Lung (tissue), 12 donors: ENCODE results near the gene TMEM37. TPM values are rescaled to one million over a fixed set of nuclear protein-coding genes. Genes with fewer than 3 reads are reported as not detected.

Experiments used
- ATAC-seq: fragments of 200-7000 bp; cut with Tn5 transposase; one replicate; pipeline ENCODE4 v1.9.1; 2020; ENCODE audit warnings: moderate number of reproducible peaks; ENCODE audit not compliant: insufficient read depth, low FRiP score
- DNase-seq, 3 donors: peaks; one replicate each; pipeline ENCODE4 v3.0.0-alpha.2; 2013 to 2017
- H3K27ac ChIP-seq, 2 donors: one replicate each; pipeline ENCODE4 v1.5.1; 2013; ENCODE audit warnings: mild to moderate bottlenecking in 2 of 2, moderate library complexity in 2 of 2, control low read depth in 1 of 2, inconsistent platforms in 1 of 2, low read depth in 1 of 2, low read length in 1 of 2
- H3K27me3 ChIP-seq, 3 donors: one replicate each; pipeline ENCODE4 v1.5.1; 2013; ENCODE audit warnings: low read length in 2 of 3; ENCODE audit not compliant: control insufficient read depth in 3 of 3, insufficient read depth in 3 of 3
- H3K36me3 ChIP-seq, 4 donors: one replicate each; pipeline ENCODE4 v1.5.1; 2013; ENCODE audit warnings: low read length in 4 of 4, mild to moderate bottlenecking in 1 of 4, moderate library complexity in 1 of 4; ENCODE audit not compliant: control insufficient read depth in 4 of 4, insufficient read depth in 4 of 4
- H3K4me1 ChIP-seq, 5 donors: one replicate each; pipeline ENCODE4 v1.5.1; 2013; ENCODE audit warnings: low read length in 5 of 5, mild to moderate bottlenecking in 2 of 5, moderate library complexity in 1 of 5; ENCODE audit not compliant: control insufficient read depth in 5 of 5, insufficient read depth in 5 of 5
- H3K4me3 ChIP-seq: one replicate; pipeline ENCODE4 v1.5.1; 2013; ENCODE audit warnings: mild to moderate bottlenecking, control low read depth, moderate library complexity
- H3K9ac ChIP-seq, 2 donors: one replicate each; pipeline ENCODE4 v1.5.1; 2013; ENCODE audit warnings: low read length in 2 of 2, control low read depth in 1 of 2; ENCODE audit not compliant: insufficient read depth in 1 of 2
- H3K9me3 ChIP-seq, 4 donors: one replicate each; pipeline ENCODE4 v1.5.1; 2013; ENCODE audit warnings: low read length in 3 of 4, mild to moderate bottlenecking in 1 of 4, moderate library complexity in 1 of 4; ENCODE audit not compliant: control insufficient read depth in 4 of 4, insufficient read depth in 3 of 4
- CTCF ChIP-seq: IDR thresholded peaks from 2 replicates; pipeline ENCODE4 v1.5.1; 2012; ENCODE audit warnings: mild to moderate bottlenecking; ENCODE audit errors: control extremely low read depth, extremely low read depth
- WGBS, 2 donors: extraction: QIAGEN DNeasy Blood & Tissue Kit; methylation state at CpG; one replicate each; pipeline ENCODE4 v1.1.7; 2013; 5-methylcytosine and 5-hydroxymethylcytosine counted together
- polyA plus RNA-seq, 2 donors: library from polyadenylated mRNA; stranded (reverse); fragments of 200-250 nt; gene quantifications; one replicate each; pipeline ENCODE4 v1.2.1, GENCODE V29; 2013
- total RNA-seq, 2 donors: library from RNA; depleted of rRNA in 1 of 2; stranded (reverse); fragments of >200 nt in 1 of 2; gene quantifications; one replicate each; pipeline ENCODE4 v1.2.1, GENCODE V29; 2014 to 2021
- donor health status: control.
- donor health status: control.
- donor health status: Bipolar disorder and iron deficiency.
- donor health status: healthy.
- donor health status: DM: yes; HTN: yes; CAD: no.

TMEM37 gene
- total and polyA plus RNA-seq, 4 donors: 9.9 to 14.3 (median 12.1) TPM

- H3K9ac ChIP-seq: no peak overlapping the region
- H3K27ac ChIP-seq: no peak overlapping the region
- H3K4me3 ChIP-seq: no peak overlapping the region
- no peaks in the 10 kb centered on the region for H3K9me3 ChIP-seq
- no peak for ATAC-seq
- WGBS, 2 donors: 81 to 84% methylated on average over 3 of the region's 3 CpGs
- no peaks in the 10 kb centered on the region for H3K27me3 ChIP-seq
- TF ChIP-seq CTCF: no peak
- no peaks in the 10 kb centered on the region for H3K36me3 ChIP-seq
- no peak for DNase-seq
- H3K4me1 ChIP-seq: peaks cover 2 to 13% (median 4%) of the 10 kb centered on the region in 5 donors
Observed at GRCh38 chr2:119393971-119394748, 37.5 kb upstream of the TMEM37 start.

- H3K9ac ChIP-seq: no peak overlapping the region
Observed at GRCh38 chr2:119397196-119397595, 34.5 kb upstream of the TMEM37 start.

GRCh38 chr2:119402106-119402505 lies 29.5 kb upstream of the TMEM37 start:
- H3K9ac ChIP-seq: no peak overlapping the region
- ATAC-seq (no peak), DNase-seq (no peak)
- no peaks in the 10 kb centered on the region for H3K4me1 ChIP-seq
- H3K27ac ChIP-seq: no peak overlapping the region
- H3K36me3 ChIP-seq: no peaks in the 10 kb centered on the region
- H3K27me3 ChIP-seq: no peaks in the 10 kb centered on the region
- H3K9me3 ChIP-seq: peaks cover 0 to 2% (median 0%) of the 10 kb centered on the region in 4 donors
- H3K4me3 ChIP-seq: no peak overlapping the region
- WGBS, 2 donors: 94 to 96% methylated on average over 5 of the region's 5 CpGs
- TF ChIP-seq CTCF: no peak

More at GRCh38 chr2:119397196-119397595, 34.5 kb upstream of the TMEM37 start:
- Histone ChIP-seq H3K27me3 (no peaks in the 10 kb centered on the region), H3K36me3 (no peaks in the 10 kb centered on the region), H3K27ac (no peak overlapping the region), H3K4me1 (no peaks in the 10 kb centered on the region), H3K9me3 (no peaks in the 10 kb centered on the region), H3K4me3 (no peak overlapping the region)
- ATAC-seq (no peak), DNase-seq (no peak)
- WGBS, 2 donors: 94 to 96% methylated on average over 6 of the region's 6 CpGs
- no peak for TF ChIP-seq CTCF
